HG02852 (cell line): ENCODE measurements around the gene TRIM65.

Experiments
- ATAC-seq: cut with Tn5 transposase; IDR thresholded peaks from one replicate; pipeline ENCODE4 v1.9.1; 2021; ENCODE audit warnings: mild to moderate bottlenecking, moderate library complexity; ENCODE audit not compliant: unreplicated experiment

Gene TRIM65

DNA sequence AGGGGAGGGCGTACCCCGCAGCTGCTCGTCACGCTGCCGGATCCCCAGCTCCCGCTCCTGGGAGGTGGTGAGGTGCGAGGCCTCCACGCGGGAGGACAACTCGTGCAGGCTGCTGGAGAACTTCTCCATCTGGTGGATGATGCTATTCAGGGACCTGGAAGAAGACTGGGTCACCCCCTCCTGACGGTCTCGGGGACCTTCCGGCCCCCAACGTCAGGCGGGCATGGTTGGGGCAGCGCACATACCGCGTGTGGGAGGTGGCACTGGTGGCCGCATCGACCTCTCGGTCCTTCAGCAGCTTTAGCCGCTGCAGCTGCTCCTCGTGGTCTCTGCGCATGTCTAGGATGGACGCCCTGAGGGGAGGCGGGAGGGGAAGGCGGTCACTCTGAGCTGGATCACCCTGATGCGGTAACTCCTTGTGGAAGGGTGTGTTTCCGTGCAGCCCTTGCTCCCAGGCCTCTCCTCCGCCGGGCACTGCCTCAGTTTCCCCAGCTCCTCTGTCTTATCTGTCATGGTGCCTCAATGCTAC, 21.2 kb upstream of the TRIM65 start:
- no peak for ATAC-seq

DNA sequence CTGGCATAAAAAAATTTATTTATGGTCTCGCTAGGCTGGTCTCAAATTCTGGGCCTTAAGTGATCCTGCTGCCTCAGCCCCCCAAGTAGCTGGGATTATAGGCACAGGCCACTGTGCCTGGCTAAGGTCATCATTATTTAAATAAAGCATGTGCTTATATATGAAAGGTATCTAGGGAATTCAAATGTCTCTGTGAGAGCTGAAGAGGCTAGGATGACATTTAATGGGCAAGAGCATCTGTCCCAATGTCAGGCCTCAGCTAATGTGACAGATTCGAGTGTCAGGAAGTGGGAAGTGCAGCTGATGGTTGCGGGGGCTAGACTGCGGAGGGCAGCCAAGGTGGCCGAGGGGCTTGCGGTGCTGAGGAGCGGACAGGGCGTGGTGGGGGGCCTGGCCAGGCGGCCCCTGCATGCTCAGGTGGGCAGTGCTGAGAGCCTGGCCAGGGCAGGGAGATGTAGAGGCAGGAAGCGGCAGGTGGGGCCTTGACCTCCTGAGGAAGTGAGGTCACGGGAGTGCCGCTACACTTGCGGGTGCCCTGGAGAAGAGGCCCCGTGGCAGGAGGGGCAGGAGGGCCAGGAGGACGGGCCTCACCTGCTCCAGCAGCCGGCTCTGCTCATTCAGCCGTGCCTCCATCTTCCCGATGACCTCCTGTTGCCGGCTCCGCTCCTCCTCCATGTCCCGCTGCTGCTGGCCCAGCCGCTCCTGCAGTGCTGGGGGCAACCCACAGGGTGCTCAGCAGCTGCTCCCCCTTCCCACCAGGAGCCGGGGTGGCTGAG, 20.6 kb upstream of the TRIM65 start:
- ATAC-seq = no peak

DNA sequence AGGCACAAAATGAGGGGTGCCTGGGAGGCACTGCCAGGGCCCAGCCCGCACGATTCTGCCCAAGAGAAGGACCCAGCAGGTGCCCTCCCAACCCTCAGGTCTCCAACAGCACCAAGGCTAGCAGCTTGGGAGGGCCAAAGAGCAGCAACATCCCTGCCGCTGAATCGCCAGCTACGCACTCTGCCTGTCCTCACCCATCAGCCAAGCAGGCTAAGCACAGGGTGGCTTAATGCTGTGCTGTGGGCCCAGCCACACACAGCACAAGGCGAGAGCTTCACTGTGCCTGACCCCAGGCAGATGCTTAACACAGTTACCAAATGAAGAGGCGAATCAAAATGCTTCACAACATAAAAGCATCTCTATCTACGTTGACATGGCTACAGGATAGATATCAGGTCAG, 18.5 kb upstream of the TRIM65 start:
- ATAC-seq = no peak

DNA sequence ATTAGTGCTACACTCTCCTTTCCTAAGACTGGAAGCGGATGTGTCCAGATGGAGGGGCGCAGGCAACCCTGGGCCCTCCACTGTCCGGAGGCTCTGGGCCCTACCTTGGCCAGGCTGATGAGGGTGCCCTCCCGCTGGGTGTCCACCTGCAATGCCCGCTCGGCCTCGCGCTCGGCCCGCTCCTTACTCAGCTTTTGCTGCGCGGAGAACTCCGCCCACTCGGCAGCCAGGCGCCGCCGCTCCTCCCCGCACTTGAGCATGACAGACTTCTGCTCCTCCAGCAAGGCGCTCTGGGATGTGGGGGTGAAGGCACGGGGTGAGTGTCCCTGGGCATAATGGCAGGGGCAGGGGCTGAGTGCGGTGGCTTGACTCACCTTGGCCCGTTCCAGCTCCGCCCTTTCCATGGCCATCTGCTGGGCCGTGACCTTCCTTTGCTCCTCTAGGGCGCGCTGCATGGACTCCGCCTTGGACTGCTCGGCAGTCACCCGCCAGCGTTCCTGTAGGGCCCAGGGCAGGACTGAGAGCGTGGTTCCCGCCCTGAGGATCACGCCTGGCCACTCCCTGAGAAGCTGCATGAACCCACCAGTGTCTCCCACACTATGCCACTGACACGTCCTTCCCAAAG, 18.0 kb upstream of the TRIM65 start:
- ATAC-seq = no peak

DNA sequence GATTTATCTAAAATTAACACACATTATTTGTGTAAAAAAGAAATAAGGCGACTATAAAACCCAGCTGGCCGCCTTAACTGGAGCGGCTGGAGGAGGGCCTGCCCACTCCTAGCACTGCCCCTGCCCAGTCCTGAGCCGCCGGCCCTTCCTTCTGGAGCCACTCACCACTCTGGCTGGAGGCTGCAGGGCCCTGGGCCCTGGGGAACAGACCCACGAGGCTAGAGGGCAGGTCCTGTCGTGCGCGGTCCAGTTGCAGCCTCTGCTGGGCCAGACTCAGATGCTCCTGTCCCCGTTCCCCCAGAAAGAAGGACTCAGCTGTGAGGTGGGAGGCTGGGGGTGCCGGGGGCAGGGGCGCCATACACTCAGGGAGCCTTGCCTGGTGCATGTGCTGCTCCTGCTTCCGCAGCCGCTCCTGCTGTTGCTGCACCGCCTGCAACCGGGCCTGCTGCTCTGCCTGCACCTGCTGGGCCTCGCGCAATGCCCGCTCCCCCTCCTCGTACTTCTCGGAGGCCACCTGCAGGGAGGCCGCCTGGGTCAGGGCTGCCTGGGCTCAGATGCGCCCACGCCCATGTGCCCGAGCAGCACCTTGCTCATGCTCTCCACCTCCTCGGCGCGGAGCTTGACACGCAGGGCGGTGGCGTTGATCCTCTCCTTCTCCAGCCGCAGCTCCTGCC, 16.9 kb upstream of the TRIM65 start:
- ATAC-seq = no peak

DNA sequence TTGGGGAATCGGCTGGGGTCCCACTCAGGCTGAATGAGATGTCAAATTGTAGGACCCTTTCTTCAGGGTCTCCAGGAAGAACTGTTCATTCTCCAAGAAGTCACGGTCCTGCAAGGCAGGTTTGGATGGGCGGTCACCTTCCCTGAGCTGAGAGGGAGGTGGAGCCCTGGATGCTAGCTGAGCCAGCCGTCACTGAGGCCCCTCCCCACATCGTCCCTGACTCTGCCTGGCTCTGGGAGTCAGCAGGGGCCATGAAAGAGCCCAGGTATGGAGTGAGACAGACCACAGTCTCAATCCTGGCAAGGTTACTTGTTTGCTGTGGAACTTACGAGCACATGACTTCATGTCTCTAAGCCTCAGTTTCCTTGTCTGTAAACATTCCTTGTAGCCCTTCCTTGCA, 13.9 kb upstream of the TRIM65 start:
- ATAC-seq = no peak

DNA sequence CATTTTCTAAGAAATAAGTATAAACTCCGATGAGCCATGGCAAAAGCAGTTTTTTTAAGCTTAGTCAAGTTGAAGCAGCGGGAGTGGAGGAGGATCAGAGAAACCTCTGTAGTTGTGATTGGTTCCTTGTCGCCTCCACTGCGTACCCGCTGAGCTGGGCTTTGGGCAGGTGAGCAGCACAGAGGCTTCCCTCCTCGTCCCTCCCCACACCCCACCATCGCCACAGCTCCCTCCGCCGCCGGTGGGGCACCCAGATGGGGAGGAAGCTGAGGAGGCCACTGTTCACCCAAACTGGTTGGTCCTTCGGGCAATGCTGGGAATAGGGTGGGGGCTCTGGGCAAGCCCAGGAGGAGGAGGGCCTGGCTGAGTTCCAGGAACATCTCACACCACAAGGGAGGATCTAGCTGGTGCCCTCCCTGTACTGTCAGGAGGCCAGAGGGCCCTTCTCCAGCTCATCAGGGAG, 13.1 kb upstream of the TRIM65 start:
- no peak for ATAC-seq

DNA sequence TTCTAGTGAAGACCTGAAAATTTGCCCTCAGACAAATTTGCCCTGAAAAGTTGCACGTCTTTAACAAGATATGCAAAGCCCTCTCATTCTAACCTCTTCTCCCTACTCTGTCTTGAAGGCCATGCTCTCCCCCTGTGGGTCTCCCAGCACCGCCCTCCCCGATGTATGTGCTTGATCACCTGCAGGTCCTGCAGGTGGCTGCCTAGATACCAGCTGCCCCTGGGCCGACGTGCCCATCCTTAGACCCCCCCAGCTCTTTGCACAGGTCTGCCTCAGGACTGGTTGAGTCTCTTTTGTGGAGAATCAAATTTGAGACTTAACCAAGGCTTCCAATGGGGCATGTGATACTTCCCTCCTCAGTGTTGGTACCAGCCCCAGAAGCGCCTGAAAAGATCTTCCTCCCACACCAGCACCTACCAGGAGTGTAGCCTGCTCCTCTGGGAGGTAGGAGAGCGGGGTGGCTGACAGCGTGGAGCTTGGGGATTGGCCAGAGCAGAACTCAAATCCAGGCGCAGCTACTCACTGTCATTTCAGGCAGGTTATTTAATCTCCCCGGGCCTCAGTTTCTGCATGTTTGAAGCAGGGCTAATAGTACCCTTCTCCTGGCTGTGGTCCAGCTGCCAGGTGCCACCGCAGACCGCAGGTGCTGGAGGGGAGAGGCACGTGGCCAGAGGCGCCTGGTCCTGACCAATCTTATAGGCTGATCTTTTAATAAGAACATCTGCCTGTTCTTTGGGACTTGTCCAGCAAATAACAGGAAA, 12.5 kb upstream of the TRIM65 start:
- no peak for ATAC-seq

DNA sequence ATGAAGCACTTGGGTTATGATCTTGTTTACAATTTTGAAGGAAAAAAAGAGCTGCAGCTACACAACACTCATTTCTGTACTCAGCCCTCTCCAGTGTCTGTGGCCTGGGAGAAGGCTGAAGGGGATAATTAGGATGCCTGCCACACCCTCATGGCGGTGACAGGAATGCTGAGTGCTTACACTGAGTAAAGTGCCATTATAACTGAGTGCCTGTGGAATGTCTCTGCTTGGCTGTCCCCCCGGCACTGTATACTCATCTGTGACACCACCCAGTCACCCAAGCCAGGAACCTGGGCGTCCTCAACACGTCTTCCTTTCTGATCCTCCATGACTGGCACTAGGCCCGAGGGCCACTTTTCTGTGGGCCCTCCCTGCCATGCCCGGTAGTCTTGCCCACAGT, 11.4 kb upstream of the TRIM65 start:
- ATAC-seq = no peak

DNA sequence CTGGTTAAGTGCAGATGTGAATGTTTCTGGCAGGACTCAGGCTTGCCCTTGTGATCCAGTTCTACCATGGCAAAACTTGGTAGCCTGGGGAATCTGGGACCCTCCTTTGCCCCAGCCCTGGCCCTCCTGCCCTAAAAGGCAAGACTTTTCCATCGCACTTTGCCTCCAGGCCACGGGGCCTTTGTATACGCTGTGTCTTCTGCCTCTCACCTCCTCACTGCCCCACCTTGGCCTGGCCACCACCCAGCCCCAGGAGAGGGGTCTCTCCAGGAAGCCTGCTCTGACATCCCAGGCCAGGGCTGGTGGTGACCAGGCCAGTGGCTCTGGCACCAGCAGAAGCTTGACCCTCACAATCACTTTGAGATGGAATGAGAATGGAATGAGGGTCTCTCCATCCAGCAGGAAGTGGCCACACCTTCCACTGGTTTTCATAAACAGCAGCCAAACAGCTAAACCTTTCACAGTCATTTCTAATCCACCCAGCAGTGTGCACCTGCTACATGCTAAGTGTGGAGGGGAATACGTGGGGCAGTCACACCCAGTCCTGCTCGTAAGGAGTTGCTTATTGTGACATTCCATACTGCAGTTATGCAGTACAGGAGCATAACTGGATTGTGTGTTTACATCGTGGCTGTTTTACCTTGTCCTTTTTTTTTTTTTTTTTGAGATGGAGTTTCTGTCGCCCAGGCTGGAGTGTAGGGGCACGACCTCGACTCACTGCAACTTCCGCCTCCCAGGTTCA, 9.6 kb upstream of the TRIM65 start:
- no peak for ATAC-seq

DNA sequence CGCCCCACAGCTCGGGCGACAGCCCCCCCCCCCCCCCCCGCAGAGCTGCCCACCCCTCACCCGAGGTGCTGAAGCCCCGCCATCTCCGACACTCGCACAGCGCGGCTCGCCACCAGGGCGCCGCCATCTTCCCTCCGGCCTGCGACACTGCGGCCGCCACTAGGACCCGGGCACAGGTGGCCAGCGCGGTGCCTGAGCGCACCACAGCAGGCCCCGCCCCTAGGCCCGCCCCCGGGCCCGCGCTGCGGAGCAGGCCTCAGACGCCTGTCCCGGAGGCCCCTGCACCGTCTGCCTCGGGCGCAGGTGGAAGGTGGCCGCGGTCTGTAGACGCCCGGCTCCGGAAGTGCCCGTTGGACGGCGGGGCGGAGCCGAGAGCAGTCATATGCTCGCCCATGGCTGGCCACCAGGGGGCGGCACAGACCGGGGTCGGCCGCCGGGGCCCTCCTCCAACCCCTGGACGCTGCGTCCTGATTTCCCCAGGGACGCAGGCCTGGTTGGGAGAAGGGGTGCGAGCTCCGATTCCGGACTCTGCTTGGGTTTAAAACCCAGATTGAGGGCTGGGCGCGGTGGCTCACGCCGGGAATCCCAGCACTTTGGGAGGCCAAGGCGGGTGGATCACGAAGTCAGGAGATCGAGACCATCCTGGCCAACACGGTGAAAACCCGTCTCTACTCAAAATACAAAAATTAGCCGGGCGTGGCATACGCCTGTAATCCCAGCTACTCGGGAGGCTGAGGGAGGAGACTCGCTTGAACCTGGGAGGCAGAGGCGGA, 8.2 kb upstream of the TRIM65 start, which contains the start of gene MRPL38:
MRPL38 (minus strand) TSS at position 136 of the 773 bp plus-strand sequence; CDS start at position 127, 9 bp downstream.
- ATAC-seq = peak; percentile 92

DNA sequence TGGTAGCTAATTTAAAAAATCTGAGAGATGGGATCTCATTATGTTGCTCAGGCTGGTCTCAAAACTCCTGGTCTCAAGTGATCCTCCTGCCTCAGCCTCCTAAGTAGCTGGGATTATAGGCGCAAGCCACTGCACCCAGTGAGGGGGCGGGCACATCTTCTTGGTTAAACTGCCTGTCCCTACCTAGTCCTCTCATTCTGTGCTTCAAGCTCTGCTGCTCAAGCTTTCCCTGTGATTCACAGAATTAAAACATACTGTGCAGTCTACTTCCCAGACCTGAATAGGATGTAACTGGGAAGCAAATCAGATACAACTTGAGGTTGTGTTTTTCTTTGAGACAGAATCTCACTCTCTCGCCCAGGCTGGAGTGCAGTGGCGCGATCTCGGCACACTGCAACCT, 5.7 kb upstream of the TRIM65 start:
- no peak for ATAC-seq

DNA sequence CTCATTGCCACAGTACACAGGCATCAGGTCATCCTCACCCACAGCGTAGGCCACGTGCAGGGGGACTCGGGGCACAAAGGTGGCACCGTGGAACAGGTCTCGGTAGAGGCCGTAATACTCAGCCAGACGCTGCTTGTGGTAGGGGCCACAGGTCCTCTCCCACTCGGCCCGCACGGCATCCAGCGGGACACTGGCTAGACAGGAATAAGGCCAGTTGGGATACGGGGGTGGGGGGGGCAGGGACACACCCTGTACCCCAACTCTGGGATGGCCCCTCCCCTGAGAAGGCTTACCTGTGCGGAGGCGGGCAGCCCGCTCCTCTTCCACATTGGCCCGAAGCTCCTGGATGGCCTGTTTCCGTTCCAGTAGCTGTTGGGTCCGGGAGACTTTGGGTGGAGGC, 5.0 kb upstream of the TRIM65 start:
- ATAC-seq = no peak

DNA sequence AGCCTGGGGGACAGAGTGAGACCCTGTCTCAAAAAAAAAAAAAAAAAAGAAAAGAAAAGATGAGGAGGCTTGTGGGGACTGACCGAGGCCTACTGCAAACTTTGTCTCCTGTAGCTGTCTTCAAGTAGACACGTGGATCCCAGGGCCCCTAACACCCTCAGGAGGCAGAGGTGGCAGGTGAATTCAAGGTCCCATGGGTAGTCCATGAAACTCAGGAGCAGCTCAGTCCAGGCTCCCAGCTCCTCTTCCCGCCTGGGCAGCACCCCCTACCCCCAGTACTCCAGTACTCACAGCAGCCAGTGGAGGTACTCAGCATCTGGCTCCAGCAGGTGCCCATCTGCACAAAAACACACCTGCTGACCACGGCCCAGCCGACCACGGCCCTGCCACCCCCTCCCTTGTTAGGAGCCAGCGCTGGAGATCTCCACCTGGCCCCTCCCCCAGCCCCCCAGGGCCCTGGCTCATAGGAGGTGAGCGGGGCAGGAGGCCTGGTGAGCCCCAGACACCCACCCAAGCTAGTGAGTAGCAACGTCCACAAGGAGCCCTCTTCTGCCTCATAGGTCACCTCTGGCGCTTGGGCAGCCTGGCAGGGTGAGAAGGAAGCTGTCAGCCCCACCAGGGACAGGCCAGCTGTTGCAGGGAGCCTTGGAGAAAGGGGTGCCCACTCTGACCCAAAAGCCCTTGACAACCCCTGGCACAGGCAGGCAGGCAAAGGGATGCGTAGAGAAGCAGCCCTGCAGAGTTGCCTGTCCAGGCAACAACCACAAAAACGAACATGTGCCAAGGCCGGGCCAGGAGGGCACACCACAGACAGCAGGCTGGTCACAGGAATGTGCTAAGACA, 4.2 kb upstream of the TRIM65 start:
- ATAC-seq = no peak

DNA sequence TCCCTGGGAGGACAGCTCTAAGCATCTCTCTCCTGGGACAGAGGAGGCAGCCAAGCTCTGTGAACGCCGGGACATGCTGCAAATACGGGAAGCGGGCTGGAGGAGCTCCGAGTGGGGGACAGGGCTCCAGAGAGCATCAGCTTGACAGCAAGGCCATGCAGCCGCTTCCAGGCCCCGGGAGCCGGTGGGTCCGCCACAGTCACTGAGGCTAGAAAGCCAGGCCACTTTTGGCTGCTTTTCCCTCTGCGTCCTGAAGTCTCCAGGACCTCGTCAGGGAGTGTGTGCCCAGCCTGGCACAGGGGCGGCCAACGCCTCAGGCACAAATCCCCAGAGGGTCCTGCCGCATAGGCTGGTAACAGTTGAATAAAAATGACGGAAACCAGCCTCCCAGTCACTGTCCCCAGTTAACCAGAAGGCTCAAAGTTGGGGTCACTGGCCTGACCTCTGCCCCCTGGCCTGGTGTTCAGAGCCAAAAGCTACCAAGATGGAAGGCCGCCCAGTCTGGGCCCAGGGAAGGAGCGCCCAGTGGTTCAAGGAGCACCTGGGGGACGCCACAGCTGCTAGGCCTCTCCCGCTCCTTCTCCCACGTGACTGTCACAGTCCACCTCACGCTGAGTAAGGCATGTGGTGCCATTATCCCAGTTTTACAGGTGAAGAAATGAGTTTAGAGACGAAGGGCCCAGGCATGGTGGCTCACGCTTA, 3.2 kb upstream of the TRIM65 start:
- no peak for ATAC-seq

DNA sequence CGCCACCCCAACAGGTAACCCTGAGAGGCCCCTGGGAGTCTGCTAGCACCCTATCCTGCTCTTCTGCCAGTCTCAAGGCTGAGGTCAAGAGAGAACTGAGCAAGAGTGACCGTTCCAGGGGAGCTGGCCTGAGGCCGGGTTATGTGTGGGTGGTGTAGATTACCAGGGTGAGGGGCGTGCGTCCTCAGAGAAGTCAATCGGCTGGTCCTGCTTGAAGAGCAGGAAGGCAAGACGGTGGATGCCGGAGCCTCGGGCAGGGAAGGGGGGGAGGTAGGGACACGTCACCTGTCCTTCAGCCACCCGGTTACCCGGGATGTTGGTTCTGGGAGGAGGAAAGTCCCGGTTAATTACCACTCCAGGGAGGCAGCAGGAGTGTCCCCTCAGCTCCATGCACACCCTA, 2.6 kb upstream of the TRIM65 start:
- no peak for ATAC-seq

DNA sequence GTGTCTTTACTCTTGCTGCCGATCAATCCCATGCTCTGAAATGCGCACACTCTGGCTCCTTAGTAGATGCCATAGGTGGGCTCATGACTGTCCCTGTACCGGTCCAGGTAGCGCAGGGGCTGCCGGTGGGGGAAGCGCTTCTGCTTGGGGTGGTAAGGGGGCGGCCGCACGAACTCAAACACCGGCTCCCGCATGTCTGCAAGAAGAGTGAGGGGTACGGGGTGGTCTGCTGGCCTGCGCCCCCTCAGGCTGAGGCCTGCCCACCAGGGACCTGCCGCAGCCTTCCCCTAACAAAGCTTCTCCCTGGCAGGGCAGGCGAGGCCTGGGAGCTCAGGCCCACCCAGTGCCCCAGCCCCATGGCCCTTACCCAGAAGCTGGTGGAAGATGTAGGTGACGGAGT, 2.0 kb upstream of the TRIM65 start:
- ATAC-seq = no peak

DNA sequence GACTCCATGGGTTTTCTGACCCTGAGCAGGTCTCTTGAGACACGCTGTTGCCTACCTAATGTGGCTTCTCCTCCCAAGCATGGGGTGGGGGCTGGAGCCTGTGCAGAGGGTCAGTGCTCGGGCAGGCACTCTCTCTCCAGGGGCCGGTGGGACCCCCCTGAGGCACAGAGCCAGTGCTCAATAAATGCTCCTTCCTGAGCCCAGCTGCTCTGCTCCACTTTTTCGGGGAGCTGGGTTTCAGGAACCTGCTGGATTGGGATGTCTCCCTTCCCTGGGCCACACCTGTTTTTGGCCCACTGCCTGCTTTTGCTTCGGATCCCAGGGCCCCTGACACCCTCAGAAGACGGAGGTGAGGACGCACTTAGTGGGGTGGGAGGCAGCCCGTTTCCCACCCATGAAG, 1.3 kb upstream of the TRIM65 start:
- ATAC-seq = no peak
